AG10803 (cell line): ENCODE results near the gene CBR1.
"Not testable (repeated sequence)": the region's sequence is repeated elsewhere in the genome, so short reads cannot be mapped to it uniquely, and the experiment has no call there.

Experiments
- DNase-seq: peaks from one replicate; pipeline ENCODE4 v3.0.0; 2010; ENCODE audit warnings: low read depth
- H3K4me3 ChIP-seq: 2 replicates; pipeline ENCODE4 v1.5.1; 2011; ENCODE audit warnings: mild to moderate bottlenecking, low read length, control low read depth
- TF ChIP-seq, protein P1 (sequence below): conservative IDR thresholded peaks from 2 replicates; pipeline ENCODE4 v1.5.1; 2011; ENCODE audit warnings: mild to moderate bottlenecking, low read length, control low read depth, inconsistent platforms

Gene CBR1

DNA sequence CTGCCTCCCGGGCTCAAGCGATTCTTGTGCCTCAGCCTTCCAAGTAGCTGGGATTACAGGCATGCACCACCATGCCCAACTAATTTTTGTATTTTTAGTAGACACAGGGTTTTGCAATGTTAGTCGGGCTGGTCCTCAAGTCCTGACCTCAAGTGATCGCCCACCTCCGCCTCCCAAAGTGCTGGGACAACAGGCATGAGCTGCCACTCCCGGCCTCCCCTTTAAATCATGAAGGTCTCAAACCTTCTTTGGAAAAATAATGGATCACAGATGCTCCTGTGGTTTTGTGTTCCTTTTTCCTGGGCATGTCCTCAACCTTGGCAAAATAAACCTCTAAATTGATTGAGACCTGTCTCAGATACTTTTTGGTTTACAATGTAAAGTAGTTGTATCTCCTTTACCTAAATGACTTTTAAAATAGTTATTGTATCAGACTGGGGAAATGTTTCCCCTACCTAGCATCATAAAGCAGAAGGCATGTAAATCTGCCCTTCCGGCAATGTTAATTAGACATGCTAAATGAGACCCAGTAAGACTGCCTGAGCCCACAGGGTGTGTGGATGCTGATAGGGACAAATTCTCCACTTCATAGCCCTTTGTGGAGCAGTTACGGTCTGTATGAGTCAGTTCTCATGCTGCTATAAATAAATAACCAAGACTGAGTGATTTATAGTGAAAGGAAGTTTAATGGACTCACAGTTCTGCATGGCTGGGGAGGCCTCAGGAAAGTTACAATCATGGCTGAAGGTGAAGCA, 27.8 kb downstream of the CBR1 start:
- no peak for DNase-seq
- TF ChIP-seq, protein P1, sequence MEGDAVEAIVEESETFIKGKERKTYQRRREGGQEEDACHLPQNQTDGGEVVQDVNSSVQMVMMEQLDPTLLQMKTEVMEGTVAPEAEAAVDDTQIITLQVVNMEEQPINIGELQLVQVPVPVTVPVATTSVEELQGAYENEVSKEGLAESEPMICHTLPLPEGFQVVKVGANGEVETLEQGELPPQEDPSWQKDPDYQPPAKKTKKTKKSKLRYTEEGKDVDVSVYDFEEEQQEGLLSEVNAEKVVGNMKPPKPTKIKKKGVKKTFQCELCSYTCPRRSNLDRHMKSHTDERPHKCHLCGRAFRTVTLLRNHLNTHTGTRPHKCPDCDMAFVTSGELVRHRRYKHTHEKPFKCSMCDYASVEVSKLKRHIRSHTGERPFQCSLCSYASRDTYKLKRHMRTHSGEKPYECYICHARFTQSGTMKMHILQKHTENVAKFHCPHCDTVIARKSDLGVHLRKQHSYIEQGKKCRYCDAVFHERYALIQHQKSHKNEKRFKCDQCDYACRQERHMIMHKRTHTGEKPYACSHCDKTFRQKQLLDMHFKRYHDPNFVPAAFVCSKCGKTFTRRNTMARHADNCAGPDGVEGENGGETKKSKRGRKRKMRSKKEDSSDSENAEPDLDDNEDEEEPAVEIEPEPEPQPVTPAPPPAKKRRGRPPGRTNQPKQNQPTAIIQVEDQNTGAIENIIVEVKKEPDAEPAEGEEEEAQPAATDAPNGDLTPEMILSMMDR = no peak

DNA sequence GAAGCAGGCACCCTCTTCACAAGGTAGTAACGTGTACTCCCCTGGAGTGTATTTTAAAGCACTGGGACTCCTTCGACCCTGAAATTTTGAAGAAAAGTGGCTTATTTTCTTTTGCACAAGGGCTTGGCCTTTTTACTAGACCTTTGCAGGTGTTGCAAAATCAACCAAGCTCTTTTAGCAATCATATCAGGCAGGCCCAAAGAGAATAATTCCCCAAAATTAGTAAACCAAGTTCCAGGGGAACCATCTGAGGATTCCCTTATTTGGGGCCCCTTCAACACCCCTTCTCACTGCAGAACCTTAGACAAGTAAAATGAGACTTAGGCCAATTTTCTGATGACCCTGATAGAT, 28.3 kb downstream of the CBR1 start:
- H3K4me3 ChIP-seq = no peak overlapping the region
- TF ChIP-seq, protein P1 = no peak
- no peak for DNase-seq

More for the DNA sequence above, 27.8 kb downstream of the CBR1 start:
- no peak overlapping the region for H3K4me3 ChIP-seq

DNA sequence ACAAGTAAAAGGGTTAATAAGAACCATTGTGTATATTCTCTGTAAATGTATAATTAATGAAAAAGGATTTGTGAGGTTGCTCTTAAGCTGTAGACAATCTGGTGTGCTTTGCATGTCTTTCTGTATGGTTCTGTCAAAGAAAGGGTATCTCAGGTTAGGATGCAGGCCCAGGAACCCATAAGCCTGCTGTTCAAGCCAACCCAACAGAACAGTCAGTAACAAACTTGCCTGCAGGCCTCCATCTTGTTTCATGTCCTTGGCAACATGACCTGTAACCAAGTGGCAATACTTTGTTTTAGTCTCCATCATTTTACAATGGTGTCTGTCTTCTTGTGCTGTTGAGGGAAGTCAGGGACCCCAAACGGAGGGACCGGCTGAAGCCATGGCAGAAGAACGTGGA, 29.2 kb downstream of the CBR1 start:
- TF ChIP-seq, protein P1 = no peak
- no peak overlapping the region for H3K4me3 ChIP-seq
- no peak for DNase-seq

DNA sequence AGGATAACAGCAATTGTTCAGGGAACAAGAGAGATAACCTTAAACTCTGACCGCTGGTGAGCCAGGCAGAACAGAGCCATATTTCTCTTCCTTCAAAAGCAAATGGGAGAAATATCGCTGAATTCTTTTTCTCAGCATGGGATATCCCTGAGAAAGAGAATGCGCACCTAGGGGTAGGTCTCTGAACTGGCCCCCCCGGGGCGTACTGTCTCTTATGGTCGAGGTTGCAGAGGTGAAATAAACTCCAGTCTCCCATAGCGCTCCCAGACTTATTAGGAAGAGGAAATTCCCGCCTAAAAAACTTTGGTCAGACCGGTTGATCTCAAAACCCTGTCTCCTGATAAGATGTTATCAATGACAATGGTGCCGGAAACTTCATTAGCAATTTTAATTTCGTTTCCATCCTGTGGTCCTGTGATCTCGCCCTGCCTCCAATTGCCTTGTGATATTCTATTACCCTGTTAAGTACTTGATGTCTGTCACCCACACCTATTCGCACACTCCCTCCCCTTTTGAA, 29.9 kb downstream of the CBR1 start:
- DNase-seq, H3K4me3 ChIP-seq: not testable (repeated sequence)

DNA sequence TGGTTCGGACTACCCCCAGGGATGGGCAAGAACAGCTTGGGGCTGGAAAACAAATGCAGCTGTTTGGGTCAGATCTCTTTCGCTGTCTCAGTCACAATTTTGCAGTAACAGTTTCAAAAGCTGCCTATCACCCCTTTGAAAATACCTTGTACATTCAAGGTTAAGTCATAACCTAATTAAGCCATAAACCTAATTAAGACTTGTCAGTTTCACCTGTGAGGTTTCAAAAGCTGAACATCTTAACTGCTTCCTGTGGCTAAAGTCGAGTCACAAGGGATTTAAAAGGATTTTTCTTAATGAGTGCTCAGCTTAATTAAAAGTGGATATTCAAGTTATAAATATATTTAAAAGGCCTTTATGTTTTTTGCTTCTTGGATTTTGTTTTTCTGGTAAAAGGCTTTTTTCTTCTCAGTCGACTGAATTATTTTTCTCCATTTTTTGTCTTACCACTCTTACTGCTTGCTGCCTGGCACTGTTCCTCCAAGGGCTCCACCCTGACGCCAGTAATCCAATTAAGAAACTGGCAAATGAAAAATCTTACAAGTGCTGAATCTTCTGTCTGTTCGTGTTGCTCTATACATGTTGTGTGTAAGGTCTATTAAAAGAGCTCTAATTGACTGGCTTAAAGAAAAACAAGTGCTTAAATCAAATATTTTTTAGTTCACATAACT, 31.3 kb downstream of the CBR1 start:
- DNase-seq = no peak
- no peak overlapping the region for H3K4me3 ChIP-seq
- TF ChIP-seq, protein P1 = no peak

DNA sequence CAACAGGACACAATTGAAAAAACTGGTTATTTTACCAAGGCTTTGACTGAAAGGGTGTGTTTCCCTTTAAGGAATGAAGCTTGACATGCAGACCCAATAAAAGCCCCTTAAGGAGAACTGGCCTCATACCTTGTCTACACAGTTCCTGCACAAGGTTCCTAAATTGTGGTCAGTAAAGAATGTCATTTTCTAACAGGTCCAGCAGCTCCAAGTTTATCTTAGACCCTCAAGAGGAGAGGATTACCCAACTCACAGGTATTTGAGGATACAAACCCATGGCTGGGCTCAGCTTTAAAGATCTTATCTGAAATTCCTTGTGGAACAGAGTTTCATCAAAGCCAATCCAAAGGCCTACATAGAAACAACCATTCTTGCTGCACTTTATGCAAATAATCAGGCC, 33.6 kb downstream of the CBR1 start:
- no peak for DNase-seq
- TF ChIP-seq, protein P1 = no peak

DNA sequence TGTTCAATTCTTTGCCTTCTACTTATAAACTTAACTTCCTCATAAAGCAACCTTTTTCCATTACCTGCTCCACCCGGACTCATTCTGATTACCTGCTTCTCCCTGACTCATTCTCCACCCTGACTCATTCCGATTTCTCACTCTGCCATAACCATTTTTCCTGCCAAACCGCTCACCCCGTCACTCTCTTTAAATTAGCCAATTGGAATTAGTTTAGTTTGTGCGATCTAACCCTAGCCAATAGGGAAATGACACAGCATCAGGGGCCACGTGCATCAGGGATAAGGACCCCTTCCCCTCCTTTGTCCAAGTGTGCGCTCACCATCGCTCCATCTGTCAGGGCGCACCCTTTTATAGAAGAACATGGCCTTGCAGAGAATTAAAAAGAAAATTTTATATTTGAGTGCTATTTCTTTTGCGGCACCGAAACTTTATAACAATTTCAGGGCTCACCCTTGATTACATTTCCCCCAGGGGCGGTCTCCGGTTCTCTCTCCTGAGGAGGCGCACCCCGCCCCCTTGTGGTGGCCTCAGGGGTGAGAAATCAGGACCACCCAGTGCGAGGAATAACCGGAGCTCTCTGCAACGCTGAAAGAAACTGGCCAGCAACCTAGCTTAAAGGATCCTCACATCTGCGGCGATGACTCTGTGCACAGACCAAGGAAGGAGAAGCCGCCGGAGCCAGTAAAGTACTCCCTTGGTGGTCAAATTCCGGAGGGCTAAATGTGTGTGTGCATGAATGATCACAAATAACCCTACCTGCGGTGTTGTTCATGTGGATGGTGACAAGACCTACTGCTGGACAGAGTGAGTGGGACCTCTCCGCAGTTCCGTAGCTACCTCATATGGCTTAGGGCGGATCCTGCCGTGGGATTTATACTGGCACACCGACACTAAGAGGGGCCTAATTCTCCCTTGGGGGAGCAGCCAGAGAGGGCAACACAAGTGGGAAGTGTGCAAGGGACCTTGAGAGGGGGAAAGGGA, 34.8 kb downstream of the CBR1 start:
- TF ChIP-seq, protein P1 = peak; percentile 44
- H3K4me3 ChIP-seq = no peak overlapping the region
- peak; percentile 25 for DNase-seq

More for the DNA sequence above, 33.6 kb downstream of the CBR1 start:
- no peak overlapping the region for H3K4me3 ChIP-seq
